Neural cell (in vitro differentiated cells): ENCODE measurements around the gene SOCS2. TPM values are rescaled to one million over a fixed set of nuclear protein-coding genes. Genes with fewer than 3 reads are reported as not detected.

Experiments
- H2AFZ ChIP-seq: fragments of 200-600, 300-800 bp; sonication (generic), shearing (Covaris generic); 2 replicates; pipeline ENCODE4 v1.6.0; 2014; ENCODE audit warnings: low read depth, mild to moderate bottlenecking, antibody characterized with exemption, low read length, moderate library complexity
- H3F3A ChIP-seq: fragments of 200-600 bp; shearing (Covaris generic); 2 replicates; pipeline ENCODE4 v1.6.1; 2016; ENCODE audit warnings: mild to moderate bottlenecking, moderate library complexity, mixed read lengths, antibody characterized with exemption, low read length; ENCODE audit not compliant: insufficient read depth, poor library complexity, severe bottlenecking
- H3K27ac ChIP-seq: fragments of 200-600, 300-800 bp; sonication (generic), shearing (Covaris generic); 2 replicates; pipeline ENCODE4 v1.5.1; 2014; ENCODE audit warnings: mild to moderate bottlenecking, low read length, moderate library complexity
- H3K27me3 ChIP-seq: fragments of 300-800, 200-600 bp; sonication (generic), shearing (Covaris generic); 2 replicates; pipeline ENCODE4 v1.6.0; 2014; ENCODE audit warnings: mild to moderate bottlenecking, low read depth, low read length, moderate library complexity; ENCODE audit not compliant: insufficient read depth
- H3K36me3 ChIP-seq: fragments of 300-800, 200-600 bp; sonication (generic), shearing (Covaris generic); 2 replicates; pipeline ENCODE4 v1.5.1; 2014; ENCODE audit warnings: mild to moderate bottlenecking, antibody characterized with exemption, low read length, moderate library complexity; ENCODE audit not compliant: insufficient read depth
- H3K4me2 ChIP-seq: fragments of 300-800, 200-600 bp; sonication (generic), shearing (Covaris generic); 2 replicates; pipeline ENCODE4 v1.6.0; 2014; ENCODE audit warnings: mild to moderate bottlenecking, low read length
- H3K4me3 ChIP-seq: fragments of 300-800, 200-600 bp; sonication (generic), shearing (Covaris generic); 2 replicates; pipeline ENCODE4 v1.5.1; 2014; ENCODE audit warnings: mild to moderate bottlenecking, low read length, moderate library complexity
- H3K79me2 ChIP-seq: fragments of 200-600 bp; shearing (Covaris generic); replicated peaks from 2 replicates; pipeline ENCODE4 v1.6.0; 2014; ENCODE audit warnings: mild to moderate bottlenecking, low read length, moderate library complexity; ENCODE audit not compliant: insufficient read depth
- H3K9ac ChIP-seq: fragments of 300-800, 200-600 bp; sonication (generic), shearing (Covaris generic); 2 replicates; pipeline ENCODE4 v1.6.1; 2016; ENCODE audit warnings: mild to moderate bottlenecking, low read length, mixed read lengths
- H3K9me2 ChIP-seq: fragments of 200-600 bp; shearing (Covaris generic); 2 replicates; pipeline ENCODE4 v1.6.1; 2016; ENCODE audit warnings: mild to moderate bottlenecking, low read length, mixed read lengths; ENCODE audit not compliant: insufficient read depth
- H3K9me3 ChIP-seq: fragments of 200-600, 300-800 bp; sonication (generic), shearing (Covaris generic); 2 replicates; pipeline ENCODE4 v1.6.1; 2016; ENCODE audit warnings: mild to moderate bottlenecking, mixed run types, low read length, moderate library complexity, mixed read lengths
- H4K20me1 ChIP-seq: fragments of 200-600 bp; shearing (Covaris generic); 2 replicates; pipeline ENCODE4 v1.6.1; 2016; ENCODE audit warnings: mild to moderate bottlenecking, mixed run types; ENCODE audit not compliant: insufficient read depth
- CTCF ChIP-seq: fragments of 450-650 bp; IDR thresholded peaks from 2 replicates; pipeline ENCODE4 v1.5.1; 2014; ENCODE audit warnings: antibody characterized with exemption, mild to moderate bottlenecking, moderate library complexity; ENCODE audit not compliant: poor library complexity, severe bottlenecking
- EP300 ChIP-seq: fragments of 450-650 bp; conservative IDR thresholded peaks from 2 replicates; pipeline ENCODE4 v1.6.1; 2014; ENCODE audit warnings: antibody characterized with exemption, mild to moderate bottlenecking, moderate library complexity; ENCODE audit not compliant: poor library complexity, severe bottlenecking
- EZH2 ChIP-seq: fragments of 200-600, 300-800 bp; shearing (Covaris generic), sonication (generic); IDR thresholded peaks from 2 replicates; pipeline ENCODE4 v1.6.1; 2014; ENCODE audit warnings: antibody characterized with exemption, low read length, borderline replicate concordance, mild to moderate bottlenecking; ENCODE audit not compliant: insufficient read depth, poor library complexity, severe bottlenecking
- MXI1 ChIP-seq: fragments of 450-650 bp; conservative IDR thresholded peaks from 2 replicates; pipeline ENCODE4 v1.6.1; 2014; ENCODE audit warnings: antibody characterized with exemption, mild to moderate bottlenecking; ENCODE audit not compliant: poor library complexity, severe bottlenecking
- POLR2AphosphoS5 ChIP-seq: IDR thresholded peaks from 2 replicates; pipeline ENCODE4 v1.6.1; 2012
- RAD21 ChIP-seq: fragments of 450-650 bp; conservative IDR thresholded peaks from 2 replicates; pipeline ENCODE4 v1.6.1; 2014; ENCODE audit warnings: antibody characterized with exemption, mild to moderate bottlenecking, moderate library complexity
- SMC3 ChIP-seq: fragments of 450-650 bp; conservative IDR thresholded peaks from 2 replicates; pipeline ENCODE4 v1.6.1; 2014; ENCODE audit warnings: antibody characterized with exemption, mild to moderate bottlenecking, moderate library complexity; ENCODE audit not compliant: poor library complexity
- TAF1 ChIP-seq: IDR thresholded peaks from 2 replicates; pipeline ENCODE4 v1.6.1; 2012; ENCODE audit warnings: low read depth
- polyA plus RNA-seq: library from polyadenylated mRNA; depleted of rRNA; stranded (reverse); fragments of >200 nt; gene quantifications from 2 replicates; pipeline ENCODE4 v1.2.3, GENCODE V29; 2014
- TF ChIP-seq, protein P1 (sequence below): IDR thresholded peaks from 2 replicates; pipeline ENCODE4 v1.6.1; 2012; ENCODE audit warnings: borderline replicate concordance

Gene SOCS2
- polyA plus RNA-seq, 1 donor from 2014 or later, result 119 TPM

GRCh38 chr12:93589081-93589480 lies 16.6 kb downstream of the SOCS2 start:
- Histone ChIP-seq H3K9me2 (no peaks in the 10 kb centered on the region), H3F3A (no peaks in the 10 kb centered on the region), H3K4me3 (no peak overlapping the region), H2AFZ (no peak overlapping the region), H3K36me3 (no peaks in the 10 kb centered on the region), H3K27me3 (peaks cover 26% of the 10 kb centered on the region), H3K9me3 (no peaks in the 10 kb centered on the region), H4K20me1 (no peaks in the 10 kb centered on the region), H3K9ac (no peak overlapping the region), H3K4me2 (no peak overlapping the region), H3K79me2 (no peaks in the 10 kb centered on the region), H3K27ac (no peak overlapping the region)
- TF ChIP-seq TAF1 (no peak), RAD21 (no peak), SMC3 (no peak), EZH2 (no peak), CTCF (no peak), POLR2AphosphoS5 (no peak), MXI1 (no peak), EP300 (no peak)
- TF ChIP-seq, protein P1, sequence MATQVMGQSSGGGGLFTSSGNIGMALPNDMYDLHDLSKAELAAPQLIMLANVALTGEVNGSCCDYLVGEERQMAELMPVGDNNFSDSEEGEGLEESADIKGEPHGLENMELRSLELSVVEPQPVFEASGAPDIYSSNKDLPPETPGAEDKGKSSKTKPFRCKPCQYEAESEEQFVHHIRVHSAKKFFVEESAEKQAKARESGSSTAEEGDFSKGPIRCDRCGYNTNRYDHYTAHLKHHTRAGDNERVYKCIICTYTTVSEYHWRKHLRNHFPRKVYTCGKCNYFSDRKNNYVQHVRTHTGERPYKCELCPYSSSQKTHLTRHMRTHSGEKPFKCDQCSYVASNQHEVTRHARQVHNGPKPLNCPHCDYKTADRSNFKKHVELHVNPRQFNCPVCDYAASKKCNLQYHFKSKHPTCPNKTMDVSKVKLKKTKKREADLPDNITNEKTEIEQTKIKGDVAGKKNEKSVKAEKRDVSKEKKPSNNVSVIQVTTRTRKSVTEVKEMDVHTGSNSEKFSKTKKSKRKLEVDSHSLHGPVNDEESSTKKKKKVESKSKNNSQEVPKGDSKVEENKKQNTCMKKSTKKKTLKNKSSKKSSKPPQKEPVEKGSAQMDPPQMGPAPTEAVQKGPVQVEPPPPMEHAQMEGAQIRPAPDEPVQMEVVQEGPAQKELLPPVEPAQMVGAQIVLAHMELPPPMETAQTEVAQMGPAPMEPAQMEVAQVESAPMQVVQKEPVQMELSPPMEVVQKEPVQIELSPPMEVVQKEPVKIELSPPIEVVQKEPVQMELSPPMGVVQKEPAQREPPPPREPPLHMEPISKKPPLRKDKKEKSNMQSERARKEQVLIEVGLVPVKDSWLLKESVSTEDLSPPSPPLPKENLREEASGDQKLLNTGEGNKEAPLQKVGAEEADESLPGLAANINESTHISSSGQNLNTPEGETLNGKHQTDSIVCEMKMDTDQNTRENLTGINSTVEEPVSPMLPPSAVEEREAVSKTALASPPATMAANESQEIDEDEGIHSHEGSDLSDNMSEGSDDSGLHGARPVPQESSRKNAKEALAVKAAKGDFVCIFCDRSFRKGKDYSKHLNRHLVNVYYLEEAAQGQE, result no peak

DNA sequence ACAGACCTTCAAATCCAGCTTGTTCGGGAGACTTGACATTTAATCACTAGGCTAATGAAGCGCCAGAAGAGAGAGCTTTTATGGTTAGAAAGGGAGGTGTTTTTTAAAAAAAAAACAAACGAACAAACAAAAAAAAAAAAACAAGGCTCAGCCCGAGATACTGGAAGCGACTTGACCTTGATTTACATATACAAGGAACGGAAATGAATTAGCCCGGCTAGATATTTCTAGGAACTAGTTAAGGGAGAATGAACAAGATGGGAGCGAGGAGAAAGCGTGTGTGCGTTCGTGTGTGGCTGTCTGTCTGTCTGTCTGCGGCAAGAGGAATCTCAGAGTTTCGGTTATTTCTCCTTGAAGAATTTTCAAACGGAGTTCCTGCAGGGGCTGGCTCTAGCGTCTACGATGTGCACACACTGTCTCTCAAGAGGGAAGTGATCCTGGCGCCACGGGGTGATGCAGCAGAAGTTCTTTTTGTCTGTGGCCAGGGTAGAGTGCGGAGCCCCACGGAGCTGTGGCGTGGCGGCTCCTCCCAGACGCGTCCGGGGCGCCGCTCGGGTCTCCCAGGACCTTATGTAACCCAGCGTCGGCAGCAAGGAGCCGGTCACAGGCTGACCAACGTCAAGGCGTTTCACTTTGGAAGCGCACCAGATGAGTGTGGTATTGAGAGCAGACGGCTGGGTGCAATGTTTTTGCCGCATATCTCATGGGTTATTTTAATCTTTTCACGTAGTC lies 18.8 kb downstream of the SOCS2 start:
- H2AFZ ChIP-seq, result no peak overlapping the region
- no peaks in the 10 kb centered on the region for H3K9me2 ChIP-seq
- no peaks in the 10 kb centered on the region for H4K20me1 ChIP-seq
- no peak overlapping the region for H3K27ac ChIP-seq
- no peak for TF ChIP-seq TAF1
- H3K27me3 ChIP-seq, result peaks cover 26% of the 10 kb centered on the region
- no peaks in the 10 kb centered on the region for H3F3A ChIP-seq
- no peaks in the 10 kb centered on the region for H3K9me3 ChIP-seq
- H3K4me3 ChIP-seq, result peak overlapping the region; percentile 59
- H3K9ac ChIP-seq, result no peak overlapping the region
- no peaks in the 10 kb centered on the region for H3K36me3 ChIP-seq
- no peaks in the 10 kb centered on the region for H3K79me2 ChIP-seq
- no peak overlapping the region for H3K4me2 ChIP-seq
